ENCODE data around the gene CEMIP2. TPM values are rescaled to one million over a fixed set of nuclear protein-coding genes. Genes with fewer than 3 reads are reported as not detected.

The CEMIP2 gene
- total RNA-seq, 2 donors from 2014 or later, result 15.6 to 87.7 TPM

DNA sequence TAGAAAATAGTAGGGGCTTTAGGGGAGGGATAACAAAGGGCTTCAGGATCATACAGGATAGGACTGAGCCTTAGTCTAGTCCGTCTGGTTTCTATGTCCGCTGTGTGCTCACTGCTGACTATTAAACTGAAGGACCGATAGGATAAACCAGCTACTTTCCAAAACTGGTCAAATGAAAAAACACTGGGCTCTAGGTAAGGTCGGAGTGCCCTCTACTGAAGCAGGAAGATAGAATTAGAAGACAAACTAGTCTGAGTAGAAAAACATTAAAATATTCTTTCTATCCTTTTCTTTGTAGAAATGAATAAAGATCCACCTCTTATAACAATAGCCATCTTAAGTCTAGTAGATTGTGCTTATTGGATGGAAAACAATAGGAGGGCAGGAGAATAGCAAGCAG lies 133.6 kb downstream of the CEMIP2 start:
- TF ChIP-seq, protein P1, sequence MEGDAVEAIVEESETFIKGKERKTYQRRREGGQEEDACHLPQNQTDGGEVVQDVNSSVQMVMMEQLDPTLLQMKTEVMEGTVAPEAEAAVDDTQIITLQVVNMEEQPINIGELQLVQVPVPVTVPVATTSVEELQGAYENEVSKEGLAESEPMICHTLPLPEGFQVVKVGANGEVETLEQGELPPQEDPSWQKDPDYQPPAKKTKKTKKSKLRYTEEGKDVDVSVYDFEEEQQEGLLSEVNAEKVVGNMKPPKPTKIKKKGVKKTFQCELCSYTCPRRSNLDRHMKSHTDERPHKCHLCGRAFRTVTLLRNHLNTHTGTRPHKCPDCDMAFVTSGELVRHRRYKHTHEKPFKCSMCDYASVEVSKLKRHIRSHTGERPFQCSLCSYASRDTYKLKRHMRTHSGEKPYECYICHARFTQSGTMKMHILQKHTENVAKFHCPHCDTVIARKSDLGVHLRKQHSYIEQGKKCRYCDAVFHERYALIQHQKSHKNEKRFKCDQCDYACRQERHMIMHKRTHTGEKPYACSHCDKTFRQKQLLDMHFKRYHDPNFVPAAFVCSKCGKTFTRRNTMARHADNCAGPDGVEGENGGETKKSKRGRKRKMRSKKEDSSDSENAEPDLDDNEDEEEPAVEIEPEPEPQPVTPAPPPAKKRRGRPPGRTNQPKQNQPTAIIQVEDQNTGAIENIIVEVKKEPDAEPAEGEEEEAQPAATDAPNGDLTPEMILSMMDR (IDR thresholded peaks at IDR 0.05), result no peak
- Histone ChIP-seq H3K4me1 (peaks cover 0 to 6% of the 10 kb centered on the region in 2 donors), H3K9me3 (no peaks in the 10 kb centered on the region), H3K4me3 (no peak overlapping the region), H3K36me3 (no peaks in the 10 kb centered on the region), H3K27me3 (no peaks in the 10 kb centered on the region), H3K27ac (no peak overlapping the region)
- no peak for DNase-seq (ENCODE audit: low spot score)

Other genes with a start within 250 kb of the CEMIP2 start
- 10 to 100 TPM; 13.0 to 14.1 TPM for gene ABHD17B, start 142.7 kb upstream of the CEMIP2 start, total RNA-seq
- 1 to 10 TPM; 5.5 to 9.0 TPM for gene C9orf85, start 143.1 kb upstream of the CEMIP2 start, total RNA-seq